Activated T-helper 2 cell treated with anti-CD3 and anti-CD28 coated beads, Interferon-gamma antibody, Interleukin-2, Interleukin-4, amounts not matched to agents 10 μg/mL and 5 μg/mL and 100 μg/mL, durations not matched to agents 14 hours and 24 hours and 36 hours (primary cell): ENCODE data around the gene R3HDM2. TPM values are rescaled to one million over a fixed set of nuclear protein-coding genes. Genes with fewer than 3 reads are reported as not detected.
"Not testable (repeated sequence)": the region's sequence is repeated elsewhere in the genome, so short reads cannot be mapped to it uniquely, and the experiment has no call there.

ENCODE experiments used
- DNase-seq: peaks from one replicate; pipeline ENCODE4 v3.0.0; 2021; ENCODE audit warnings: low spot score
- H3K27ac Mint-ChIP-seq: one replicate; pipeline ENCODE4 v1.8.0; 2021; ENCODE audit warnings: mixed read lengths
- H3K27me3 Mint-ChIP-seq: one replicate; pipeline ENCODE4 v1.8.0; 2021; ENCODE audit warnings: low read depth, mixed read lengths
- H3K36me3 Mint-ChIP-seq: one replicate; pipeline ENCODE4 v1.8.0; 2021; ENCODE audit warnings: low read depth, mixed read lengths
- H3K4me1 Mint-ChIP-seq: one replicate; pipeline ENCODE4 v1.8.0; 2021; ENCODE audit warnings: low read depth, mixed read lengths
- H3K4me3 Mint-ChIP-seq: one replicate; pipeline ENCODE4 v1.8.0; 2021; ENCODE audit warnings: low read depth, mild to moderate bottlenecking, moderate library complexity, mixed read lengths
- H3K9me3 Mint-ChIP-seq: one replicate; pipeline ENCODE4 v1.8.0; 2021; ENCODE audit warnings: mixed read lengths
- intact Hi-C: fragments of 100-400 bp; cut with micrococcal nuclease; formaldehyde crosslinking; loops from one replicate; pipeline ENCODE4 v1.15.1; 2023
- total RNA-seq: library from RNA; stranded (reverse); gene quantifications from 2 replicates; pipeline ENCODE4 v1.2.3, GENCODE V29; 2022

R3HDM2 gene
- total RNA-seq, 1 donor from 2014 or later: 44.9 TPM

DNA sequence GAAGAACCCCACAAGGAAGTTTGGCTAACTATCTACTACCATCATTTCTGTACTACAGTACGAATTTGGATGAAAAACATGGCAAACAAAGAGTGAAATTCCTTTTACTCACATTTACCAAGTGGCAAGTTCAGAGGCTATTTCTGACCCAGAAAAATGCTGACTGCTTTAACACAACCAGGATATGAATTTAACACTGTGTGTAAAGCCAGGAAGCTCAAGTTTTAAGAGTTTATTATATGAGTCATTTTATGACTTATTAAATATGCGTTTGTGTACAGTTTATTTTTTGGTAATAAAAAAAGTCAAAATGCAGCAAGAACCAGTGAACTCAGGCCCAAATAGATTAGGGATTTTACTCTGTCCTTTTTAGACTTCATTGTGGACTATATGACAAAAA, 121.4 kb downstream of the R3HDM2 start:
- no peak for DNase-seq
- H3K36me3 Mint-ChIP-seq: peaks cover 25% of the 10 kb centered on the region
- no peak overlapping the region for H3K4me3 Mint-ChIP-seq
- H3K9me3 Mint-ChIP-seq: no peaks in the 10 kb centered on the region
- intact Hi-C loops: loop anchor here (2.0 kb wide), 1 partner anchor 143 kb away; no protein-coding TSS in a partner anchor
- H3K27ac Mint-ChIP-seq: no peak overlapping the region
- H3K27me3 Mint-ChIP-seq: no peaks in the 10 kb centered on the region
- peaks cover 8% of the 10 kb centered on the region for H3K4me1 Mint-ChIP-seq

DNA sequence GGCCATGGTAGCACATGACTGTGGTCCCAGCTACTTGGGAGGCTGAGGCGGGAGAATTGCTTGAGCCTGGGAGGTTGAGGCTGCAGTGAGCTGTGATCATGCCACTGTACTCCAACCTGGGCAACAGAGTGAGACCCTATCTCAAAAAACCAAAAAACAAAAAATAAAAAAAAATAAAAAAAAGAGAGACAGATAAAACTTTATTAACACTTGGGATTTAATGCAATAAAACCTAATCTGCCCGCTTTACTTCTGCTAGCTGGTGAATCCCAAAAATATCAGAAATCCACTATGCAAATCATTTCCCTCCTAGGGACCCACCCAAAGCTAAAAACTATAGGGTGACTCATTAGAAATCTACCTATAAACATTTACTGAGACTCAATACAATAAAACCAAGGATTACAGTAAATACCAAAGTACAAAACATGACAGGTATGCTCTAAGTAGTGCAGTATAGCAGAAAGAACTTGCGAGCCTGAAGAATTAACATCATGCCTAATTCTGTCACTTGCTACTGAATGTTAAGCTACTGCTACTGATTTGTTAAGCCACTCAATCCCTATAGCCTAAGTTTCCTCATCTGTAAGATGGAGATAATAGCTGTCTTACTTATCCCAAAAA, 129.8 kb downstream of the R3HDM2 start:
- intact Hi-C loops: no loop called here
- no peaks in the 10 kb centered on the region for H3K9me3 Mint-ChIP-seq
- no peaks in the 10 kb centered on the region for H3K4me1 Mint-ChIP-seq
- H3K4me3 Mint-ChIP-seq: no peak overlapping the region
- no peak for DNase-seq
- no peak overlapping the region for H3K27ac Mint-ChIP-seq
- H3K36me3 Mint-ChIP-seq: peaks cover 52% of the 10 kb centered on the region
- H3K27me3 Mint-ChIP-seq: no peaks in the 10 kb centered on the region

DNA sequence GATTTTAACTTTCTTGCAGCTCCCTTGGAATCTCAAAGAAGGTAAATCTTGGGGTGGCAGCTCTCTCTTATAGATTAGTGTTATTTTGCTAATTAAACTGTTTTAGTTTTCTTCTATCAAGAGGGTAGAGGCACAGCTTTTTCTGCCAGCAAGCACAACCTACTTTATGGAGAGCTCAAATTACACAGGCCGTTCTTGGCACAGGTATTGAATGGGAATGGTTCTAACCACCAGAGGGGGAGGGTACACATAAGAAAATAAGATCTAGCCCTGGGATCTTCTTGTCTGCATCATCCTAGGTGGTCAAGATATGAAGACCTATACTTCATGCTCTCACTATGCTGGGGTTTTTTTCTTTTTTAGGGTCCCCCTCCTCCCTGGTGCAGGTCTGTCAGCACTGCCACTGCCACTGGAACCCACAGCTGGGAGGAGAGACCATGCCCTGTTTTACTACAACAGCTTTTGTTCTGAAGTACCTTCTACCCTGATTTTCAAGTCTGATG, 131.3 kb downstream of the R3HDM2 start:
- Mint-ChIP-seq H3K4me1 (no peaks in the 10 kb centered on the region), H3K36me3 (peaks cover 52% of the 10 kb centered on the region), H3K9me3 (no peaks in the 10 kb centered on the region), H3K4me3 (no peak overlapping the region), H3K27ac (no peak overlapping the region), H3K27me3 (no peaks in the 10 kb centered on the region)
- intact Hi-C loops: no loop called here
- no peak for DNase-seq

DNA sequence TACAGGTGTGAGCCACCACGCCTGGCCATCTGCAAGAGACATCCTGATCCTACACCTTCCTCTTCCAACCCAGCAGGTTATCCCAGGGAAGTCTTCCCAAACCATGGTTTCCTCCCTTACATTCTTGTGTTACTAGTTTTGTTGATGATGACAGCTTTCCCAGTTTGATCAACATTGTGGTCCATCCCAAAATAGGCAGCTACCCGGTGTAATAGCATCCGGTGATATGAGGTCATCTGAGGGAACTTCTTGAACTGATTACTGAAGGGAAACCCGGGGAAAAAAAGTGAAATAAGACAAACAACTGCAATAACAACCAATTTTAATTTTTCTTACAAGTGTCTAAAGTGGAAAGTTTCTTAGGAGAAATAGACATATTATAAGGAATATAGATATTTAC, 134.6 kb downstream of the R3HDM2 start:
- no peaks in the 10 kb centered on the region for H3K4me1 Mint-ChIP-seq
- H3K4me3 Mint-ChIP-seq: no peak overlapping the region
- intact Hi-C loops: no loop called here
- peaks cover 53% of the 10 kb centered on the region for H3K36me3 Mint-ChIP-seq
- H3K9me3 Mint-ChIP-seq: no peaks in the 10 kb centered on the region
- no peak for DNase-seq
- no peaks in the 10 kb centered on the region for H3K27me3 Mint-ChIP-seq
- H3K27ac Mint-ChIP-seq: no peak overlapping the region

DNA sequence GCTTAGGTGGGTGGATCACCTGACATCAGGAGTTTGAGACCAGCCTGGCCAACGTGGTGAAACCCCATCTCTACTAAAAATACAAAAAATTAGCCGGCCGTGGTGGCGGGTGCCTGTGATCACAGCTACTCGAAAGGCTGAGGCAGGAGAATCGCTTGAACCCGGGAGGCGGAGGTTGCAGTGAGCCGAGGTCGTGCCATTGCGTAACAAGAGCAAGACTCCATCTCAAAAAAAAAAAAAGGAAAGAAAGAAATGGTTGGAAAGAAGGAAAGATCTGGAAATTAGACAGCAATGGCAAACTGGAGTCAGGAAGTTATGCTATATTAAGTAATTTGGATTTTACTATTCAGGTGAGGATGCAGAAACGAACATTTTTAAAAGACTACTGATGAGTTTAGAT, 148.8 kb downstream of the R3HDM2 start:
- H3K9me3 Mint-ChIP-seq, DNase-seq, H3K27me3 Mint-ChIP-seq, H3K27ac Mint-ChIP-seq, H3K4me3 Mint-ChIP-seq: not testable (repeated sequence)
- H3K36me3 Mint-ChIP-seq: peaks cover 61% of the 10 kb centered on the region
- intact Hi-C loops: loop anchor here (5.0 kb wide), 1 partner anchor 175 kb away; the partner anchor contains the start of genes GLI1 and INHBE
- peaks cover 22% of the 10 kb centered on the region for H3K4me1 Mint-ChIP-seq

DNA sequence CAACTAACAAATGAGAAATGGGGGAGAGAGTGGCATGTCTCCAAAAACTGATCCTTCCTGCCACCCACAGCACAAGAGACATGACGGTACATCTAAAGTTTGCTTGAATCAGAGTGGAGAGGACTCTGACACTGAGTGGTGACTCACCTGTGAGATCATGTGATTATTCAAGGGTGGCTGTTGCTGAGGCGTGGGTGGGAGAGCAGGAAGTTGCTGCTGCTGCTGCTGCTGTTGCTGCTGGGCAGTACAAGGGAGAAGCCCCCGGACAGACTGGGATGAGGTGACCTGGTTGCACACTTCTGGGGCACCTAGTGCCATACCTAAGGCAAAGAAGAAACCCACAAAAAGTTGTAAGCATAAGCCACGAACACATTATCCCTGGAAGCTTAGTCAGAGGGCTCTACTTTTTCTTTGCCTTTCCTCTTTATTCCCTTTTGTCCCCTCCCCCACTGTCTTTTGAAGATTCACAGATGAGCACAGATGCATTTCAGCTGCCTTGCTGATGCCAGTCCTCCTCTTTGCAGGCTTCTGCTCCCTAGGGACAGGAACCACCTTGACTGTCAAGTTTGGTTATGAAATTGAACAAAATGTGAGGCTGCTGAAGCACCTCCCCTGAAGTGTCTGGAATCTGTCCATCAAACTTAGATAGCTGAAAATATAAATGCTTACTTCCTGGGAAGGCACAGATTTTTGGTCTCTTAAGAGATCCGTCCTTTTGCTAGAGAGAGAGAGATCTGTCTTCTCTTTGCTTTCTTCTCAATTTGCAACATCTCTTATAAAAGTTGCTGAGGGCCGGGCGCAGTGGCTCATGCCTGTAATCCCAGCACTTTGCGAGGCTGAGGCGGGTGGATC, 150.4 kb downstream of the R3HDM2 start:
- Mint-ChIP-seq H3K36me3 (peaks cover 57% of the 10 kb centered on the region), H3K27ac (peak overlapping the region; percentile 92), H3K27me3 (no peaks in the 10 kb centered on the region), H3K9me3 (no peaks in the 10 kb centered on the region), H3K4me3 (peak overlapping the region; percentile 46), H3K4me1 (peaks cover 23% of the 10 kb centered on the region)
- peak; percentile 68 for DNase-seq
- intact Hi-C loops: loop anchor here (5.0 kb wide), 1 partner anchor 177 kb away; the partner anchor contains the start of genes GLI1 and INHBE

DNA sequence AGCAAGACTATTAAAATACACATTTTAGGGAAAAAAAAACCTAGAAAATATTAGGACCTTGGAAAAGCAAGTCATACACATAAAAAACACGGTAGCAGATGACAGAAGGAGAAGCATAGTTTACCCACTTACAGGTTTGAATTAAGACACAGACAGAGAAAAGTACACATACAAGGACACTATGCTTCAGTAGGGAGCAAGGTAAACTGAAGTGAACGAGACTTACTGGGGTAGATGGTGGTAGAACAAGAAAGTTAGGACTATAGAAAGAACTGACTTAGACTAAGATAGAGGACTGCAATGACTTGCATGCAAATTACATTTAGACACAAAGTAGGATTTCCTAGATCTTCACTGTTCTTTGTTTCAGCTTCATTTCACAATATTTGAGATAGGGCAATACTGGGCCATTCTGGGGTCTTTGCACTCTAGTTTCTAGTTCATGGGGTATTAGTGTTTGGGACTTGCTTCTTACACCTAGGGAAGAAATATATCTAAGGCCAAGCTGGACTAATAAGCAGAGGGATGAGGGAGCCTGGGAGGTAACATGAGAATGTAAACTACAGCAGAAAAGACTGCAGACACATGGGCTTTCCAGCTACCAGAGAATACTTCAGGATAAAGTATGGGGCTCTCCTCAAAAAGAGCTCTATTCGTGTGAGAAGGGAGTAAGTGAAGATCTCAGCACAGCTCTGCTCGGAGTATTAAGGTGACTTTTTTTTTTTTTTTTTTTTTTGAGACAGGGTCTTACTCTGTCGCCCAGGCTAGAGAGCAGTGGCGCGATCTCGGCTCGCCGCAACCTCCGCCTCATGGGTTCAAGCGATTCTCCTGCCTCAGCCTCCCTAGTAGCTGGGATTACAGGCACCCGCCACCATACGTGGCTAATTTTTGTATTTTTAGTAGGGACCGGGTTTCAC, 152.1 kb downstream of the R3HDM2 start:
- Mint-ChIP-seq H3K27ac (peak overlapping the region; percentile 20), H3K4me3 (no peak overlapping the region), H3K36me3 (peaks cover 67% of the 10 kb centered on the region), H3K27me3 (no peaks in the 10 kb centered on the region), H3K4me1 (peaks cover 26% of the 10 kb centered on the region), H3K9me3 (no peaks in the 10 kb centered on the region)
- intact Hi-C loops: no loop called here
- DNase-seq: no peak

DNA sequence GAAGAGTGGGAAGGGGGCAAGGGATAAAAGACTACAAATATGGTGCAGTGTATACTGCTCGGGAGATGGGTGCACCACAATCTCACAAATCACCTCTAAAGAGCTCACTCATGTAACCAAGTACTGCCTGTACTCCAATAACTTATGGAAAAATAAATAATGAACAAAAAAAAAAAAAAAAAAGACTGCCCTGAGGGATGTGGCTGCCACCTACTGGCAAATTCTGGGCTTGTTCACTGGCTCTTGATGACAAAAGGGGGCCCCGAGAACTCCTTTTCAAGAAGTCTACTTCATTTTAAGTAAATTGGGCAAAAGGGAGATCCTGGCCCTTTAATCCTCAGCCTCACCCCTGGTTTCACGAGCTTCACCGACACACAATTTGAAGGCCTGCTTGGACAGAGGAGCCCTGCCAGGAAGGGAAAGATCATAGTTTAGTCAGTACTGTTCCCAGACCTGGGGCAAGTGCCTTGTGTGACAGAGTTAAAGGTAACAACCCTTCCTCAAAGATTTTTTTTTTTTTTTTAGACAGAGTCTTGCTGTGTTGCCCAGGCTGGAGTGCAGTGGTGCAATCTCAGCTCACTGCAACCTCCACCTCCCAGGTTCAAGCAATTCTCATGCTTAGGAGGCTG, 153.8 kb downstream of the R3HDM2 start:
- H3K27ac Mint-ChIP-seq: no peak overlapping the region
- no peaks in the 10 kb centered on the region for H3K9me3 Mint-ChIP-seq
- H3K27me3 Mint-ChIP-seq: no peaks in the 10 kb centered on the region
- H3K4me1 Mint-ChIP-seq: peaks cover 26% of the 10 kb centered on the region
- no peak overlapping the region for H3K4me3 Mint-ChIP-seq
- DNase-seq: no peak
- intact Hi-C loops: no loop called here
- H3K36me3 Mint-ChIP-seq: peaks cover 70% of the 10 kb centered on the region

DNA sequence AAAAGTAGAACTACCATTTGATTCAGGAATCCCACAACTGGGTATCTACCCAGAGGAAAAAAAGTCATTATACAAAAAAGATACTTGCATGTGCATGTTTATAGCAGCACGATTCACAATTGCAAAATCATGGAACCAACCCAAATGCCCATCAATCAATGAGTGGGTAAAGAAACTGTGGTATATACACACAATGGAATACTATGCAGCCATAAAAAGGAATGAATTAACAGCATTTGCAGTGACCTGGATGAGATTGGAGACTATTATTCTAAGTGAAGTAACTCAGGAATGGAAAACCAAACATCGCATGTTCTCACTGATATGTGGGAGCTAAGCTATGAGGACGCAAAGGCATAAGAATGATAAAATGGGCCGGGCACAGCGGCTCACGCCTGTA, 154.6 kb downstream of the R3HDM2 start:
- H3K4me3 Mint-ChIP-seq, intact Hi-C loops, H3K9me3 Mint-ChIP-seq, H3K27me3 Mint-ChIP-seq, DNase-seq, H3K27ac Mint-ChIP-seq: not testable (repeated sequence)
- Mint-ChIP-seq H3K36me3 (peaks cover 71% of the 10 kb centered on the region), H3K4me1 (peaks cover 26% of the 10 kb centered on the region)

DNA sequence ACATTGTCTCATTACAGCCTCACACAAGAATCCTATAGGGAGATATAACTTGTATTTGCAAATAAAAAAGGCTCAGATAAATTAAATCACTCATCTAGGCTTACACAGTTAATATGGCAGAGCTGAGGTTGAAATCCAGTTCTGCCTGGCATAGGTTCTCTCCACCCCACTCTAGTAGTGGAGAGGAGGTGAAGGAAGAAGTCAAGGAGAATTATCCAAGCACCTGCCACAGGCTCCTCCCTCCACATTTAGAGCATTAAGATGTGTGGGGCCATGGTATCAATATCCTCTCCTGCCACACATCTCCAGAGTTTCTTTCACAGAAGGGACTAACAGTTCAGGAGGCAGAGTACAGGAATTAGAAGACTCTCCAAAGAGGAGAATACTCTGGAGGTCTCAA, 157.3 kb downstream of the R3HDM2 start:
- Mint-ChIP-seq H3K27me3 (no peaks in the 10 kb centered on the region), H3K9me3 (no peaks in the 10 kb centered on the region), H3K4me3 (no peak overlapping the region), H3K27ac (no peak overlapping the region), H3K36me3 (peaks cover 67% of the 10 kb centered on the region), H3K4me1 (peaks cover 6% of the 10 kb centered on the region)
- no peak for DNase-seq
- intact Hi-C loops: no loop called here

DNA sequence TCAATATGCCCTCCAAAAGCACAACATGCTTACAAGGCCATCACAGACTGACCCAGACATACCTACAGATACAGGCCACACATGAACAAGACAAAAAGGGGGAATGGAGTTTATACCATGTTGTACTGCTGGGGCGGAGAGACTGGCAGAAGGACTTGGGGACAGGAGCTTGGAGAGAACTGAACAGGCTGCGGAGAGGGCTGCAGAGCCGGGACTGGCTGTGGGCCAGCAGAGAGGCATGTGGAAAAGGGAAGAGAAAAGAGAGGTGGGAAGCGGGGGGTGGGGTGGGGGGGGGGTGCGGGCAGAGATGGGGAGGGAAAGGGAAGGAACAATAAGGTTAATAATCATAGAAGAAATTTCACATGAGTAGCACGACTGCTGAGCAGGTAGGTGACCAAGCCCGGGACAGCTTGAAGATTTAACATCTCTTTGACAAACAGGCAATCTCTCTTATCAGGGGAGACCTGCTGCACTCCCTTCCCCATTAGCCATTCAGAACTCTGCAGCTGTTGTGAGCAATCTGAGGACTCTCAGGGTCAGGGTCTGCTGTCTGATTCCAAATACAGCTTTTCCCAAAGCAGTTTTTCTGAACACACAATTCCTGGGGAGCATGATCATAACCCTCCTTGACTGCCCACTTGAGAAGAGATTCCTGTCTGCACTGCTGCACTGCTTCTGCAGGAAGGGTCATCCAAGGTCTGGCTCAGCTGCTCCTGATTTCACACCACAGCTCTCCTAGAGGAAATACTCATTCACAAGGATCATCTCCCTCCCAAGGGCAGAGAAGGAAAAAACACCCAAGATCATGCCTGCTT, 158.3 kb downstream of the R3HDM2 start:
- Mint-ChIP-seq H3K9me3 (no peaks in the 10 kb centered on the region), H3K4me1 (peaks cover 9% of the 10 kb centered on the region), H3K4me3 (no peak overlapping the region), H3K36me3 (peaks cover 67% of the 10 kb centered on the region), H3K27me3 (no peaks in the 10 kb centered on the region), H3K27ac (no peak overlapping the region)
- no peak for DNase-seq
- intact Hi-C loops: no loop called here
